ENCODE measurements around the gene RAB11A. TPM values are rescaled to one million over a fixed set of nuclear protein-coding genes. Genes with fewer than 3 reads are reported as not detected.
"Not testable (repeated sequence)": the region's sequence is repeated elsewhere in the genome, so short reads cannot be mapped to it uniquely, and the experiment has no call there.

RAB11A gene
- total RNA-seq, 4 donors from 2014 or later = 144 to 220 (median 199) TPM

- Histone ChIP-seq H3K27me3 (no peaks in the 10 kb centered on the region), H3K9me3 (no peaks in the 10 kb centered on the region), H3K27ac (no peak overlapping the region), H3K4me3 (no peak overlapping the region), H3K4me1 (peaks cover 0 to 13% (median 0%) of the 10 kb centered on the region in 4 donors), H3K36me3 (no peaks in the 10 kb centered on the region)
- TF ChIP-seq POLR2A (IDR thresholded peaks at IDR 0.05) (no peak), CTCF (IDR thresholded peaks at IDR 0.05) (no peak)
- DNase-seq = no peak
Observed at GRCh38 chr15:65867244-65867643, 2.0 kb upstream of the RAB11A start.

GRCh38 chr15:65867933-65868332, 1.4 kb upstream of the RAB11A start:
- not testable (repeated sequence) for H3K9me3 ChIP-seq, H3K36me3 ChIP-seq, H3K4me3 ChIP-seq, H3K27ac ChIP-seq, H3K27me3 ChIP-seq, DNase-seq
- H3K4me1 ChIP-seq = peaks cover 0 to 11% (median 0%) of the 10 kb centered on the region in 4 donors

GRCh38 chr15:65868546-65869125, 655 bp upstream of the RAB11A start:
- Histone ChIP-seq H3K36me3 (no peaks in the 10 kb centered on the region), H3K4me1 (peaks cover 0 to 9% (median 0%) of the 10 kb centered on the region in 4 donors), H3K9me3 (no peaks in the 10 kb centered on the region), H3K27me3 (no peaks in the 10 kb centered on the region), H3K27ac (peak overlapping the region; percentile 94 to 96 (median 95)), H3K4me3 (peak overlapping the region; percentile 79 to 98 (median 84))
- no peak for DNase-seq
- TF ChIP-seq CTCF (IDR thresholded peaks at IDR 0.05) (no peak), POLR2A (IDR thresholded peaks at IDR 0.05) (no peak)

GRCh38 chr15:65869954-65870871, 922 bp downstream of the RAB11A start:
- H3K4me1 ChIP-seq = peaks cover 0 to 10% (median 0%) of the 10 kb centered on the region in 4 donors
- H3K36me3 ChIP-seq = peaks cover 0 to 11% (median 0%) of the 10 kb centered on the region in 3 donors
- peak; percentile 27 to 68 (median 63) for DNase-seq
- no peaks in the 10 kb centered on the region for H3K27me3 ChIP-seq
- peak overlapping the region; percentile 79 to 98 (median 84) for H3K4me3 ChIP-seq
- H3K27ac ChIP-seq = peak overlapping the region; percentile 94 to 96 (median 95)
- no peaks in the 10 kb centered on the region for H3K9me3 ChIP-seq
- TF ChIP-seq POLR2A (IDR thresholded peaks at IDR 0.05) (peak in 1 of 2 donors; percentile 21), CTCF (IDR thresholded peaks at IDR 0.05) (no peak)

- Histone ChIP-seq H3K4me1 (peaks cover 0 to 14% (median 0%) of the 10 kb centered on the region in 4 donors), H3K36me3 (peaks cover 0 to 11% (median 0%) of the 10 kb centered on the region in 3 donors), H3K9me3 (no peaks in the 10 kb centered on the region), H3K4me3 (peak overlapping the region; percentile 79 to 98 (median 84)), H3K27me3 (no peaks in the 10 kb centered on the region), H3K27ac (peak overlapping the region; percentile 94 to 96 (median 95))
- TF ChIP-seq CTCF (IDR thresholded peaks at IDR 0.05) (no peak), POLR2A (IDR thresholded peaks at IDR 0.05) (peak; percentile 52 to 81)
- DNase-seq = no peak
Observed at GRCh38 chr15:65870889-65871533, 1.7 kb downstream of the RAB11A start.

- not testable (repeated sequence) for DNase-seq, H3K9me3 ChIP-seq
- H3K4me1 ChIP-seq = peaks cover 0 to 14% (median 0%) of the 10 kb centered on the region in 4 donors
Observed at GRCh38 chr15:65871886-65872285, 2.6 kb downstream of the RAB11A start.

GRCh38 chr15:65872596-65872995, 3.3 kb downstream of the RAB11A start:
- not testable (repeated sequence) for H3K27me3 ChIP-seq, DNase-seq, H3K4me3 ChIP-seq, H3K9me3 ChIP-seq
- H3K27ac ChIP-seq = peak overlapping the region in 1 of 4 donors; percentile 16
- peaks cover 0 to 14% (median 0%) of the 10 kb centered on the region in 4 donors for H3K4me1 ChIP-seq
- peaks cover 0 to 16% (median 0%) of the 10 kb centered on the region in 3 donors for H3K36me3 ChIP-seq

More at GRCh38 chr15:65871886-65872285, 2.6 kb downstream of the RAB11A start:
- peaks cover 0 to 11% (median 0%) of the 10 kb centered on the region in 3 donors for H3K36me3 ChIP-seq
- peak overlapping the region in 1 of 4 donors; percentile 95 for H3K27ac ChIP-seq
- H3K4me3 ChIP-seq, H3K27me3 ChIP-seq: not testable (repeated sequence)

All from Peyer's patch (tissue), 4 donors.